CD4-positive, alpha-beta memory T cell (primary cell): ENCODE measurements around the gene IL17RA. TPM values are rescaled to one million over a fixed set of nuclear protein-coding genes. Genes with fewer than 3 reads are reported as not detected.

Experiments
- CTCF ChIA-PET: fragments of 350-600 bp; sonication (Branson Sonifier 250); formaldehyde crosslinking; loops from one replicate; lab custom pipeline; 2021; ENCODE audit warnings: inconsistent platforms; ENCODE audit not compliant: partially characterized antibody; lab: Charles Lee
- POLR2A ChIA-PET: fragments of 350-600 bp; sonication (Branson Sonifier 250); formaldehyde crosslinking; loops from one replicate; lab custom pipeline; 2021; ENCODE audit not compliant: partially characterized antibody; lab: Charles Lee
- DNase-seq, 5 donors: peaks; one replicate each; pipeline versions ENCODE4 v3.0.0 to v3.0.0-alpha.2; 2020 to 2022; ENCODE audit warnings: mixed read lengths in 1 of 5
- H3K27ac ChIP-seq: one replicate; pipeline ENCODE4 v1.7.0; 2013; ENCODE audit warnings: low read depth, low read length
- H3K27me3 ChIP-seq: 2 replicates; pipeline ENCODE4 v1.7.0; 2013; ENCODE audit warnings: mild to moderate bottlenecking, low read length, moderate library complexity; ENCODE audit not compliant: insufficient read depth
- H3K36me3 ChIP-seq: 2 replicates; pipeline ENCODE4 v1.7.0; 2013; ENCODE audit warnings: mild to moderate bottlenecking, low read length, moderate library complexity; ENCODE audit not compliant: insufficient read depth
- H3K4me1 ChIP-seq: 2 replicates; pipeline ENCODE4 v1.7.0; 2013; ENCODE audit warnings: mild to moderate bottlenecking, low read length, moderate library complexity; ENCODE audit not compliant: insufficient read depth
- H3K4me3 ChIP-seq, 2 donors: one replicate each; pipeline ENCODE4 v1.7.0; 2013; ENCODE audit warnings: low read length in 2 of 2, mild to moderate bottlenecking in 1 of 2
- H3K9me3 ChIP-seq, 2 donors: one replicate each; pipeline ENCODE4 v1.7.0; 2013; ENCODE audit warnings: low read length in 2 of 2, control low read depth in 1 of 2; ENCODE audit not compliant: control insufficient read depth in 1 of 2
- H3K27ac Mint-ChIP-seq, 7 donors: one replicate each; pipeline ENCODE4 v1.8.0; 2020 to 2021; ENCODE audit warnings: mixed read lengths in 7 of 7, mild to moderate bottlenecking in 6 of 7, inconsistent platforms in 3 of 7, moderate library complexity in 3 of 7
- H3K27me3 Mint-ChIP-seq, 2 donors: one replicate each; pipeline ENCODE4 v1.8.0; 2020 to 2021; ENCODE audit warnings: mixed read lengths in 2 of 2
- H3K36me3 Mint-ChIP-seq, 2 donors: one replicate each; pipeline ENCODE4 v1.8.0; 2020 to 2021; ENCODE audit warnings: mixed read lengths in 2 of 2, inconsistent platforms in 1 of 2, mild to moderate bottlenecking in 1 of 2
- H3K4me1 Mint-ChIP-seq, 4 donors: one replicate each; pipeline ENCODE4 v1.8.0; 2020 to 2021; ENCODE audit warnings: mixed read lengths in 4 of 4, mild to moderate bottlenecking in 1 of 4
- H3K4me3 Mint-ChIP-seq, 8 donors: one replicate each; pipeline ENCODE4 v1.8.0; 2020 to 2021; ENCODE audit warnings: mixed read lengths in 8 of 8, mild to moderate bottlenecking in 7 of 8, moderate library complexity in 6 of 8, inconsistent platforms in 3 of 8
- H3K9me3 Mint-ChIP-seq, 8 donors: one replicate each; pipeline ENCODE4 v1.8.0; 2020 to 2021; ENCODE audit warnings: mixed read lengths in 8 of 8, mild to moderate bottlenecking in 5 of 8, inconsistent platforms in 3 of 8, moderate library complexity in 1 of 8
- intact Hi-C: fragments of 100-400 bp; cut with micrococcal nuclease; formaldehyde crosslinking; loops from one replicate; pipeline ENCODE4 v1.15.1; 2023
- polyA plus RNA-seq, 2 donors: library from polyadenylated mRNA; unstranded; fragments of 300-500 nt; fragmentation: Illumina TruSeq; gene quantifications; one replicate each; pipeline ENCODE4 v1.2.3, GENCODE V29; 2021
- total RNA-seq, 2 experiments: library from RNA; stranded (reverse); gene quantifications; one replicate each; pipeline ENCODE4 v1.2.3, GENCODE V29; 2021

The IL17RA gene
- total and polyA plus RNA-seq, 4 experiments from 2014 or later = 19.8 to 77.2 (median 55.7) TPM

DNA sequence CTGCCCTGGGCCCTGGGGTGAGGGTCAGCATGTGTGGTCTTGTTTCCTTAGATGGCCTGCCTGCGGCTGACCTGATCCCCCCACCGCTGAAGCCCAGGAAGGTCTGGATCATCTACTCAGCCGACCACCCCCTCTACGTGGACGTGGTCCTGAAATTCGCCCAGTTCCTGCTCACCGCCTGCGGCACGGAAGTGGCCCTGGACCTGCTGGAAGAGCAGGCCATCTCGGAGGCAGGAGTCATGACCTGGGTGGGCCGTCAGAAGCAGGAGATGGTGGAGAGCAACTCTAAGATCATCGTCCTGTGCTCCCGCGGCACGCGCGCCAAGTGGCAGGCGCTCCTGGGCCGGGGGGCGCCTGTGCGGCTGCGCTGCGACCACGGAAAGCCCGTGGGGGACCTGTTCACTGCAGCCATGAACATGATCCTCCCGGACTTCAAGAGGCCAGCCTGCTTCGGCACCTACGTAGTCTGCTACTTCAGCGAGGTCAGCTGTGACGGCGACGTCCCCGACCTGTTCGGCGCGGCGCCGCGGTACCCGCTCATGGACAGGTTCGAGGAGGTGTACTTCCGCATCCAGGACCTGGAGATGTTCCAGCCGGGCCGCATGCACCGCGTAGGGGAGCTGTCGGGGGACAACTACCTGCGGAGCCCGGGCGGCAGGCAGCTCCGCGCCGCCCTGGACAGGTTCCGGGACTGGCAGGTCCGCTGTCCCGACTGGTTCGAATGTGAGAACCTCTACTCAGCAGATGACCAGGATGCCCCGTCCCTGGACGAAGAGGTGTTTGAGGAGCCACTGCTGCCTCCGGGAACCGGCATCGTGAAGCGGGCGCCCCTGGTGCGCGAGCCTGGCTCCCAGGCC, 23.7 kb downstream of the IL17RA start:
- H3K4me3 ChIP-seq = no peak overlapping the region
- peaks cover 25 to 53% (median 39%) of the 10 kb centered on the region in 4 donors for H3K4me1 Mint-ChIP-seq
- no peak overlapping the region for H3K27ac ChIP-seq
- intact Hi-C loops = no loop called here
- H3K27ac Mint-ChIP-seq = no peak overlapping the region
- H3K27me3 Mint-ChIP-seq = no peaks in the 10 kb centered on the region
- peaks cover 58% of the 10 kb centered on the region for H3K36me3 ChIP-seq
- H3K9me3 ChIP-seq = no peaks in the 10 kb centered on the region
- ChIA-PET POLR2A (no interaction called here), CTCF (interaction anchor here (0.9 to 1.5 kb wide), 3 partner anchors 8 to 42 kb away, joined by 4 read pairs; no protein-coding TSS in a partner anchor)
- DNase-seq = no peak
- H3K4me3 Mint-ChIP-seq = no peak overlapping the region
- H3K9me3 Mint-ChIP-seq = no peaks in the 10 kb centered on the region
- H3K36me3 Mint-ChIP-seq = peaks cover 34 to 52% of the 10 kb centered on the region in 2 donors
- H3K4me1 ChIP-seq = peaks cover 24% of the 10 kb centered on the region
- no peaks in the 10 kb centered on the region for H3K27me3 ChIP-seq

DNA sequence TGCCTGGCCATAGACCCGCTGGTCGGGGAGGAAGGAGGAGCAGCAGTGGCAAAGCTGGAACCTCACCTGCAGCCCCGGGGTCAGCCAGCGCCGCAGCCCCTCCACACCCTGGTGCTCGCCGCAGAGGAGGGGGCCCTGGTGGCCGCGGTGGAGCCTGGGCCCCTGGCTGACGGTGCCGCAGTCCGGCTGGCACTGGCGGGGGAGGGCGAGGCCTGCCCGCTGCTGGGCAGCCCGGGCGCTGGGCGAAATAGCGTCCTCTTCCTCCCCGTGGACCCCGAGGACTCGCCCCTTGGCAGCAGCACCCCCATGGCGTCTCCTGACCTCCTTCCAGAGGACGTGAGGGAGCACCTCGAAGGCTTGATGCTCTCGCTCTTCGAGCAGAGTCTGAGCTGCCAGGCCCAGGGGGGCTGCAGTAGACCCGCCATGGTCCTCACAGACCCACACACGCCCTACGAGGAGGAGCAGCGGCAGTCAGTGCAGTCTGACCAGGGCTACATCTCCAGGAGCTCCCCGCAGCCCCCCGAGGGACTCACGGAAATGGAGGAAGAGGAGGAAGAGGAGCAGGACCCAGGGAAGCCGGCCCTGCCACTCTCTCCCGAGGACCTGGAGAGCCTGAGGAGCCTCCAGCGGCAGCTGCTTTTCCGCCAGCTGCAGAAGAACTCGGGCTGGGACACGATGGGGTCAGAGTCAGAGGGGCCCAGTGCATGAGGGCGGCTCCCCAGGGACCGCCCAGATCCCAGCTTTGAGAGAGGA, 24.5 kb downstream of the IL17RA start:
- Histone ChIP-seq H3K27ac (no peak overlapping the region), H3K4me3 (no peak overlapping the region), H3K27me3 (no peaks in the 10 kb centered on the region), H3K4me1 (peaks cover 24% of the 10 kb centered on the region), H3K9me3 (no peaks in the 10 kb centered on the region), H3K36me3 (peaks cover 56% of the 10 kb centered on the region)
- Mint-ChIP-seq H3K4me1 (peaks cover 29 to 61% (median 44%) of the 10 kb centered on the region in 4 donors), H3K27me3 (no peaks in the 10 kb centered on the region), H3K4me3 (no peak overlapping the region), H3K9me3 (no peaks in the 10 kb centered on the region), H3K27ac (no peak overlapping the region), H3K36me3 (peaks cover 34 to 51% of the 10 kb centered on the region in 2 donors)
- ChIA-PET CTCF (no interaction called here), POLR2A (interaction anchor here (1.9 kb wide), 1 partner anchor 12 kb away, joined by 4 read pairs; no protein-coding TSS in a partner anchor)
- DNase-seq = no peak
- intact Hi-C loops = no loop called here

DNA sequence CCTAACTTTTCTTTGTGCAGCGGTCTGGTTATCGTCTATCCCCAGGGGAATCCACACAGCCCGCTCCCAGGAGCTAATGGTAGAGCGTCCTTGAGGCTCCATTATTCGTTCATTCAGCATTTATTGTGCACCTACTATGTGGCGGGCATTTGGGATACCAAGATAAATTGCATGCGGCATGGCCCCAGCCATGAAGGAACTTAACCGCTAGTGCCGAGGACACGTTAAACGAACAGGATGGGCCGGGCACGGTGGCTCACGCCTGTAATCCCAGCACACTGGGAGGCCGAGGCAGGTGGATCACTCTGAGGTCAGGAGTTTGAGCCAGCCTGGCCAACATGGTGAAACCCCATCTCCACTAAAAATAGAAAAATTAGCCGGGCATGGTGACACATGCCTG, 25.2 kb downstream of the IL17RA start:
- H3K27me3 ChIP-seq = no peaks in the 10 kb centered on the region
- Mint-ChIP-seq H3K27me3 (no peaks in the 10 kb centered on the region), H3K4me3 (peak overlapping the region in 1 of 8 donors; percentile 35), H3K36me3 (peaks cover 27 to 45% of the 10 kb centered on the region in 2 donors), H3K27ac (peak overlapping the region in 3 of 7 donors; percentile 30 to 43 (median 42)), H3K4me1 (peaks cover 28 to 61% (median 47%) of the 10 kb centered on the region in 4 donors), H3K9me3 (no peaks in the 10 kb centered on the region)
- intact Hi-C loops = no loop called here
- H3K4me3 ChIP-seq = no peak overlapping the region
- H3K4me1 ChIP-seq = peaks cover 30% of the 10 kb centered on the region
- peaks cover 49% of the 10 kb centered on the region for H3K36me3 ChIP-seq
- no peak overlapping the region for H3K27ac ChIP-seq
- DNase-seq = no peak
- ChIA-PET POLR2A (interaction anchor here (1.9 kb wide), 1 partner anchor 13 kb away, joined by 4 read pairs; no protein-coding TSS in a partner anchor), CTCF (no interaction called here)
- no peaks in the 10 kb centered on the region for H3K9me3 ChIP-seq

GRCh38 chr22:17110791-17111550, 26.2 kb downstream of the IL17RA start:
- Histone ChIP-seq H3K9me3 (no peaks in the 10 kb centered on the region), H3K4me1 (peaks cover 38% of the 10 kb centered on the region), H3K27ac (no peak overlapping the region), H3K4me3 (no peak overlapping the region), H3K27me3 (no peaks in the 10 kb centered on the region), H3K36me3 (peaks cover 40% of the 10 kb centered on the region)
- Mint-ChIP-seq H3K27me3 (no peaks in the 10 kb centered on the region), H3K4me1 (peaks cover 33 to 61% (median 50%) of the 10 kb centered on the region in 4 donors), H3K27ac (peak overlapping the region in 6 of 7 donors; percentile 22 to 63 (median 42)), H3K36me3 (peaks cover 21 to 36% of the 10 kb centered on the region in 2 donors), H3K4me3 (no peak overlapping the region), H3K9me3 (no peaks in the 10 kb centered on the region)
- ChIA-PET CTCF (no interaction called here), POLR2A (interaction anchor here (0.5 to 1.9 kb wide), 3 partner anchors 14 to 51 kb away, joined by 3 to 4 read pairs (median 4); no protein-coding TSS in a partner anchor)
- intact Hi-C loops = no loop called here
- no peak for DNase-seq

GRCh38 chr22:17112491-17113042, 27.8 kb downstream of the IL17RA start:
- no peak for DNase-seq
- intact Hi-C loops = no loop called here
- peaks cover 24% of the 10 kb centered on the region for H3K36me3 ChIP-seq
- no peaks in the 10 kb centered on the region for H3K27me3 ChIP-seq
- Mint-ChIP-seq H3K27ac (peak overlapping the region in 6 of 7 donors; percentile 1 to 79 (median 36)), H3K4me3 (no peak overlapping the region), H3K9me3 (no peaks in the 10 kb centered on the region), H3K4me1 (peaks cover 40 to 61% (median 51%) of the 10 kb centered on the region in 4 donors), H3K27me3 (no peaks in the 10 kb centered on the region), H3K36me3 (peaks cover 12 to 20% of the 10 kb centered on the region in 2 donors)
- no peaks in the 10 kb centered on the region for H3K9me3 ChIP-seq
- no peak overlapping the region for H3K4me3 ChIP-seq
- POLR2A ChIA-PET = interaction anchor here (1.1 kb wide), 1 partner anchor 14 kb away, joined by 4 read pairs; no protein-coding TSS in a partner anchor
- peaks cover 38% of the 10 kb centered on the region for H3K4me1 ChIP-seq
- no peak overlapping the region for H3K27ac ChIP-seq
- CTCF ChIA-PET = no interaction called here

DNA sequence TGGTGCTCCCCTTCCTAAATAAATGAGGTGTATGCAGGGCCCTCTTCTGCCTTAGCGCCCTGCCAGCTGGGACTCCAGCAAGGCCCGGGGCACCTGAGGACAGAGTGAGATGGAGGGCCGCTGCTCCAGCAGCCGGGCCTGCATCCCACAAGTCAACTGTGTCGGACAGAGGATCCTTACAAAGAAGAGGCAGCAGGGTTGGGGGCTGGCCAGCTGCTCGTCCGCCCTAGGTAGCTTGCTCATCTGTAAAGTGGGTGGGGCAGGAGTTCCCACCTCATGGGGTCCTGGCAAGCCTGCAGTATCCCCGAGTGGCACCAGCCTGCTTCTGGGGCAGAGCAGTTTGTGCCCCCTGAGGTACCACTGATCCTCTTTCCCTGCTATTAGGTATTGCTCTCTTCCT, 28.8 kb downstream of the IL17RA start:
- Histone ChIP-seq H3K27ac (no peak overlapping the region), H3K36me3 (peaks cover 13% of the 10 kb centered on the region), H3K4me3 (no peak overlapping the region), H3K9me3 (no peaks in the 10 kb centered on the region), H3K4me1 (peaks cover 43% of the 10 kb centered on the region), H3K27me3 (no peaks in the 10 kb centered on the region)
- Mint-ChIP-seq H3K4me1 (peaks cover 50 to 68% (median 58%) of the 10 kb centered on the region in 4 donors), H3K36me3 (peaks cover 8 to 16% of the 10 kb centered on the region in 2 donors), H3K4me3 (no peak overlapping the region), H3K27me3 (peaks cover 0 to 3% of the 10 kb centered on the region in 2 donors), H3K27ac (peak overlapping the region in 5 of 7 donors; percentile 14 to 77 (median 22)), H3K9me3 (no peaks in the 10 kb centered on the region)
- DNase-seq = no peak
- intact Hi-C loops = no loop called here
- ChIA-PET POLR2A (interaction anchor here (1.2 to 5.6 kb wide), 3 partner anchors 18 to 44 kb away, joined by 3 to 68 read pairs (median 7); partner anchors contain the start of gene IL17RA), CTCF (interaction anchor here (1.4 kb wide), 1 partner anchor 25 kb away, joined by 3 read pairs; no protein-coding TSS in a partner anchor)
